Right renal cortex interstitium (tissue), 3 donors: Measurements from ENCODE around the gene MOSMO. TPM values are rescaled to one million over a fixed set of nuclear protein-coding genes. Genes with fewer than 3 reads are reported as not detected.
"Not testable (repeated sequence)": the region's sequence is repeated elsewhere in the genome, so short reads cannot be mapped to it uniquely, and the experiment has no call there.

Experiments
- DNase-seq, 3 donors: peaks; one replicate each; pipeline ENCODE4 v3.0.0-alpha.2; 2013; ENCODE audit warnings: low read depth in 3 of 3, low spot score in 2 of 3
- polyA plus RNA-seq, 3 donors: library from polyadenylated mRNA; unstranded; fragments of 120-200 nt; gene quantifications; one replicate each; pipeline ENCODE4 v1.2.1, GENCODE V29; 2013; ENCODE audit not compliant: insufficient read length in 3 of 3

MOSMO gene
- polyA plus RNA-seq, 3 donors, result 18.1 to 18.6 (median 18.4) TPM

- DNase-seq, result no peak
Observed at GRCh38 chr16:22034503-22034902, 26.6 kb downstream of the MOSMO start.

- no peak for DNase-seq
Observed at GRCh38 chr16:22035153-22035552, 27.2 kb downstream of the MOSMO start.

GRCh38 chr16:22043882-22044281 is 36.0 kb downstream of the MOSMO start:
- not testable (repeated sequence) for DNase-seq

- not testable (repeated sequence) for DNase-seq
Observed at GRCh38 chr16:22045888-22046287, 38.0 kb downstream of the MOSMO start.

GRCh38 chr16:22050963-22051362 is 43.1 kb downstream of the MOSMO start:
- no peak for DNase-seq

GRCh38 chr16:22052980-22053379 is 45.1 kb downstream of the MOSMO start:
- no peak for DNase-seq

- DNase-seq, result no peak
Observed at GRCh38 chr16:22053921-22054341, 46.0 kb downstream of the MOSMO start.

GRCh38 chr16:22054847-22055590 is 47.1 kb downstream of the MOSMO start:
- no peak for DNase-seq

- no peak for DNase-seq
Observed at GRCh38 chr16:22055881-22056280, 48.0 kb downstream of the MOSMO start.

- DNase-seq, result no peak
Observed at GRCh38 chr16:22063888-22064467, 56.1 kb downstream of the MOSMO start.

GRCh38 chr16:22065252-22065651 is 57.3 kb downstream of the MOSMO start:
- DNase-seq, result no peak

- DNase-seq, result no peak
Observed at GRCh38 chr16:22070361-22071330, 62.7 kb downstream of the MOSMO start.

GRCh38 chr16:22071331-22071910 is 63.5 kb downstream of the MOSMO start:
- DNase-seq, result no peak

- no peak for DNase-seq
Observed at GRCh38 chr16:22073350-22073749, 65.4 kb downstream of the MOSMO start.

- no peak for DNase-seq
Observed at GRCh38 chr16:22075043-22075757, 67.3 kb downstream of the MOSMO start.

- no peak for DNase-seq
Observed at GRCh38 chr16:22075776-22076175, 67.9 kb downstream of the MOSMO start.

GRCh38 chr16:22077700-22078313 is 69.9 kb downstream of the MOSMO start:
- DNase-seq, result peak in 2 of 3 donors; percentile 10 to 21

- DNase-seq, result no peak
Observed at GRCh38 chr16:22078656-22079055, 70.7 kb downstream of the MOSMO start.

GRCh38 chr16:22081050-22081449 is 73.1 kb downstream of the MOSMO start:
- DNase-seq, result no peak

- no peak for DNase-seq
Observed at GRCh38 chr16:22086440-22086839, 78.5 kb downstream of the MOSMO start.
